Esophagus mucosa (tissue), 1 donor: ENCODE measurements around the gene CRAMP1. TPM values are rescaled to one million over a fixed set of nuclear protein-coding genes. Genes with fewer than 3 reads are reported as not detected.
A peak's percentile ranks its signal among the peaks of the same experiment; 100 is the strongest.
"Not testable (repeated sequence)": the region's sequence is repeated elsewhere in the genome, so short reads cannot be mapped to it uniquely, and the experiment has no call there.

Experiments used
- ATAC-seq: fragments of 200-7000 bp; cut with Tn5 transposase; one replicate; pipeline ENCODE4 v1.9.1; 2020
- total RNA-seq: library from RNA; stranded (reverse); gene quantifications from one replicate; pipeline ENCODE4 v1.2.4, GENCODE V29; 2023
- donor health status: DM: yes; HTN: yes; CAD: no.

Gene CRAMP1
- total RNA-seq, 1 donor from 2014 or later = 9.6 TPM

- not testable (repeated sequence) for ATAC-seq
Measured at GRCh38 chr16:1718236-1718635, 106.1 kb downstream of the CRAMP1 start.

GRCh38 chr16:1719559-1720229, 107.5 kb downstream of the CRAMP1 start:
- peak; percentile 54 for ATAC-seq

DNA sequence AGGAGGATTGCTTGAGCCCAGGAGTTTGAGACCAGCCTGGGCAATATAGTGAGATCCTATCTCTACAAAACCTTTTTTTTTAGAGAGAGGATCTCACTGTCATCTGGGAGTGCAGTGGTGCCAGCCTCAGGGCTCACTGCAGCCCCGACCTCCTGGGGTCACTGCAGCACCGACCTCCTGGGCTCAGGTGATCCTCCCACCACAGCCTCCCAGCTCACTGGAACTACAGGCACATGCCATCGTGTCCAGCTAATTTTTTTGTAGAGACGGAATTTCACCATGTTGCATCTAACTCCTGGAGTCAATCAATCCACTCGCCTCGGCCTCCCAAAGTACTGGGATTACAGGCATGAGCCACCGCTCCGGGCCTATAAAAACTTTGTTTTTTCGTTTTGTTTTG, 109.2 kb downstream of the CRAMP1 start:
- ATAC-seq = no peak

DNA sequence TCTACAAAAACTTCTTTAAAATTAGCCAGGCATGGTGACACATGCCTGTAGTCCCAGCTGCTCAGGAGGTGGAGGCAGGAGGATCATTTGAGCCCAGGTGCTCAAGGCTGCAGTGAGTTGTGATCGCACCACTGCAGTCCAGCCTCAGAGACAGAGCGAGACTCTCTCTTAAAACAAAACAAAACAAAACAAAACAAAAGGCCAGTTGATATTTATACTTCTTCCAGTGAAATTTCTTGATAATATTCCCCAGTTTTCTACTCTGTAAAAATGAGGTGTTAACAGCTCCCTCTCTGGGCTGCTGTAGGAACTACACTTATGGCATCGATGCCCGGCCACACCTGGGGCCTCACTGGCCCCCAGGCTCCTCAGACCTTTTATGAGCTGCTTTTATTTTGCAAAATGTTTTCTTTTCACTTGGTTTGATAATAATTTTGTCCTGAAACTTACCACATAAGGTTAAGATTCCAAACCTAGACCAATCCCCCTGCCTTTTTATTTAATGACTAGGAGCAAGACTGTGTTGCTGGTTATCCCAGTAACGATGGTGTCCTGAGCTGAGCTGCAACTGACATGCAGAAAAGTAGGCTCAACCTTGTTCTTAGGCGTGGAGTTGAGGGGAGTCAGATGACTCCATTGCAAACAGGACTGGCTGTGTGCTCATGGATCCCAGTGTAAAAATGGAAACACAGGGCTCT, 111.4 kb downstream of the CRAMP1 start:
- ATAC-seq = peak; percentile 41

GRCh38 chr16:1724491-1724890, 112.3 kb downstream of the CRAMP1 start:
- no peak for ATAC-seq

DNA sequence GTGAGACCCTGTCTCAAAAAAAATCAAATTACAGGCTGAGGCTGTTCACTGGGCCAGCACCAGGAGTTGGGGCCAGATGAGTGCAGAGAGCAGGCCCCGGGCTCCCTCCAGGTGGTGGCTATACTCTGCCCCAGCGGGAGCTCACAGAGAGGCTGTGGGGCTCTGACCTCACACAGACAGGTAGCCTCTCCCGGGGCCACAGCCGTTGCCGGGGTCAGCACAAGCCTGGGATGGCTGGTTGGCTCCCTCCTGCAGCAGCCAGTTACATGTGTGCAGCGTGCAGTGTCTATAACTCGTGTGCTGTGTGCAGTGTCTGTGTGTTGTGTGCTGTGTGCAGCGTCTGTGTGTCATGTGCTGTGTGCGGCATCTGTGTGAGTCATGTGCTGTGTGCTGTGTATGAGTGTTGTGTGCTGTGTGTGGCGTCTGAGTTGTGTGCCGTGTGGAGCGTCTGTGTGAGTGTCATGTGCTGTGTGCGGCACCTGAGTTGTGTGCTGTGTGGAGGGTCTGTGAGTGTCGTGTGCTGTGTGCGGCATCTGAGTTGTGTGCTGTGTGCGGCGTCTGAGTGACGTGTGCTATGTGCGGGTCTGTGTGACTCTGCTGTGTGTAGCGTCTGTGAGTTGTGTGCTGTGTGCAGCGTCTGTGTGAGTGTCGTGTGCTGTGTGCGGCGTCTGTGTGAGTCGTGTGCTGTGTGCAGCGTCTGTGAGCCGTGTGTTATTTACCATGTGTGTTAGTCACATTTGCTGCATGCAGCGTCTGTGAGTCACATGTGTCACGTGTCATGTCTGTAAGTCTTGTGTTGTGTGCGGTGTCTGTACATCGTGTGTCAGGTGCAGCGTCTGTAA, 114.7 kb downstream of the CRAMP1 start:
- ATAC-seq = no peak

Other genes with a start within 250 kb of the CRAMP1 start
- gene UNKL, start 197.7 kb upstream of the CRAMP1 start, total RNA-seq = 5.3 TPM
- 13.7 TPM for gene UQCC4, start 191.6 kb upstream of the CRAMP1 start, total RNA-seq
- gene PERCC1, start 181.3 kb upstream of the CRAMP1 start, total RNA-seq = not detected
- gene CCDC154, start 167.8 kb upstream of the CRAMP1 start, total RNA-seq = 0.12 TPM
- gene CLCN7, start 137.3 kb upstream of the CRAMP1 start, total RNA-seq = 18.6 TPM
- not detected for gene PTX4, start 123.4 kb upstream of the CRAMP1 start, total RNA-seq
- gene TELO2, start 119.0 kb upstream of the CRAMP1 start, total RNA-seq = 21.3 TPM
- 2.8 TPM for gene TMEM204, start 78.7 kb upstream of the CRAMP1 start, total RNA-seq
- 8.3 TPM for gene IFT140, start 288 bp upstream of the CRAMP1 start, total RNA-seq
- gene JPT2, start 65.9 kb downstream of the CRAMP1 start, total RNA-seq = 79.3 TPM
- gene MAPK8IP3, start 93.8 kb downstream of the CRAMP1 start, total RNA-seq = 16.3 TPM
- gene NME3, start 159.2 kb downstream of the CRAMP1 start, total RNA-seq = 29.6 TPM
- gene EME2, start 160.4 kb downstream of the CRAMP1 start, total RNA-seq = 13.0 TPM
- 98.6 TPM for gene MRPS34, start 160.8 kb downstream of the CRAMP1 start, total RNA-seq
- 23.5 TPM for gene SPSB3, start 170.2 kb downstream of the CRAMP1 start, total RNA-seq
- gene NUBP2, start 170.6 kb downstream of the CRAMP1 start, total RNA-seq = 45.6 TPM
- not detected for gene IGFALS, start 181.3 kb downstream of the CRAMP1 start, total RNA-seq
- 16.9 TPM for gene HAGH, start 214.5 kb downstream of the CRAMP1 start, total RNA-seq
- 28.1 TPM for gene FAHD1, start 214.8 kb downstream of the CRAMP1 start, total RNA-seq